CD14-positive monocyte (primary cell): Measurements from ENCODE around the gene TAS2R10. TPM values are rescaled to one million over a fixed set of nuclear protein-coding genes. Genes with fewer than 3 reads are reported as not detected.

ENCODE experiments used
- DNase-seq, 3 donors: peaks; one replicate each; pipeline ENCODE4 v3.0.0-alpha.2; 2011 to 2022
- H2AFZ ChIP-seq: 2 replicates; pipeline ENCODE4 v1.6.0; 2012; ENCODE audit warnings: mild to moderate bottlenecking, low read depth, low read length, inconsistent platforms; ENCODE audit not compliant: insufficient read depth, poor library complexity, severe bottlenecking
- H3K27ac ChIP-seq, 2 donors: 1 replicate in 1 of 2; 2 replicates in 1 of 2; pipeline ENCODE4 v1.5.1; 2012 to 2013; ENCODE audit warnings: low read length in 2 of 2, control low read depth in 1 of 2, inconsistent platforms in 1 of 2, low read depth in 1 of 2, mild to moderate bottlenecking in 1 of 2
- H3K27me3 ChIP-seq, 2 donors: one replicate each; pipeline versions ENCODE4 v1.6.0 to v1.6.1; 2011 to 2013; ENCODE audit warnings: low read length in 2 of 2; ENCODE audit not compliant: control insufficient read depth in 2 of 2, insufficient read depth in 2 of 2
- H3K36me3 ChIP-seq, 2 donors: replicated peaks in 1 of 2; 1 replicate in 1 of 2; 2 replicates in 1 of 2; pipeline versions ENCODE4 v1.5.1 to v1.6.1; 2012 to 2013; ENCODE audit warnings: low read length in 2 of 2, control low read depth in 1 of 2, inconsistent platforms in 1 of 2, mild to moderate bottlenecking in 1 of 2; ENCODE audit not compliant: insufficient read depth in 2 of 2, control insufficient read depth in 1 of 2
- H3K4me1 ChIP-seq, 2 donors: 1 replicate in 1 of 2; 2 replicates in 1 of 2; pipeline versions ENCODE4 v1.5.1 to v1.6.1; 2012 to 2013; ENCODE audit warnings: low read length in 2 of 2, control low read depth in 1 of 2, inconsistent platforms in 1 of 2, mild to moderate bottlenecking in 1 of 2, moderate library complexity in 1 of 2; ENCODE audit not compliant: insufficient read depth in 2 of 2, control insufficient read depth in 1 of 2
- H3K4me2 ChIP-seq: replicated peaks from 2 replicates; pipeline ENCODE3; 2012; ENCODE audit warnings: low read length, moderate library complexity, mild to moderate bottlenecking; ENCODE audit not compliant: poor library complexity, severe bottlenecking; ENCODE audit errors: extremely low read depth
- H3K4me3 ChIP-seq, 3 experiments: fragments of 200-600 bp in 1 of 3; sonication (generic) in 1 of 3; replicated peaks in 1 of 3; 1 replicate in 2 of 3; 2 replicates in 1 of 3; pipeline ENCODE4 v1.5.1; 2011 to 2013; ENCODE audit warnings: low read length in 3 of 3, mild to moderate bottlenecking in 3 of 3, control low read depth in 2 of 3, low read depth in 2 of 3, inconsistent platforms in 1 of 3, moderate library complexity in 1 of 3
- H3K79me2 ChIP-seq: 2 replicates; pipeline ENCODE4 v1.6.0; 2012; ENCODE audit warnings: mild to moderate bottlenecking, control low read depth, inconsistent platforms, low read length, moderate library complexity; ENCODE audit not compliant: insufficient read depth
- H3K9ac ChIP-seq: 2 replicates; pipeline ENCODE4 v1.6.0; 2017; ENCODE audit warnings: low read length, mild to moderate bottlenecking; ENCODE audit not compliant: insufficient read depth, poor library complexity, severe bottlenecking
- H3K9me3 ChIP-seq, 2 donors: replicated peaks in 1 of 2; 1 replicate in 1 of 2; 2 replicates in 1 of 2; pipeline versions ENCODE4 v1.5.1 to v1.6.1; 2012 to 2013; ENCODE audit warnings: low read length in 2 of 2, control low read depth in 1 of 2; ENCODE audit not compliant: control insufficient read depth in 1 of 2, insufficient read depth in 1 of 2
- H4K20me1 ChIP-seq: 2 replicates; pipeline ENCODE4 v1.6.0; 2012; ENCODE audit warnings: mild to moderate bottlenecking, low read length, control low read depth, moderate library complexity; ENCODE audit not compliant: insufficient read depth
- H3K27ac Mint-ChIP-seq, 7 donors: one replicate each; pipeline ENCODE4 v1.8.0; 2020; ENCODE audit warnings: mild to moderate bottlenecking in 7 of 7, mixed read lengths in 7 of 7, moderate library complexity in 6 of 7, inconsistent platforms in 2 of 7
- H3K27me3 Mint-ChIP-seq, 3 donors: one replicate each; pipeline ENCODE4 v1.8.0; 2021 to 2022; ENCODE audit warnings: low read depth in 3 of 3, mild to moderate bottlenecking in 3 of 3, mixed read lengths in 3 of 3, moderate library complexity in 3 of 3, inconsistent platforms in 1 of 3
- H3K36me3 Mint-ChIP-seq, 2 donors: one replicate each; pipeline ENCODE4 v1.8.0; 2020; ENCODE audit warnings: mixed read lengths in 2 of 2, inconsistent platforms in 1 of 2, mild to moderate bottlenecking in 1 of 2
- H3K4me1 Mint-ChIP-seq: one replicate; pipeline ENCODE4 v1.8.0; 2020; ENCODE audit warnings: mild to moderate bottlenecking, mixed read lengths
- H3K4me3 Mint-ChIP-seq, 2 donors: one replicate each; pipeline ENCODE4 v1.8.0; 2020; ENCODE audit warnings: mild to moderate bottlenecking in 2 of 2, mixed read lengths in 2 of 2, moderate library complexity in 1 of 2
- H3K9me3 Mint-ChIP-seq, 7 donors: one replicate each; pipeline ENCODE4 v1.8.0; 2020 to 2022; ENCODE audit warnings: mixed read lengths in 7 of 7, mild to moderate bottlenecking in 6 of 7, moderate library complexity in 6 of 7, inconsistent platforms in 2 of 7
- CTCF ChIP-seq: fragments of 200-600 bp; IDR thresholded peaks from one replicate; pipeline ENCODE4 v1.8.0; 2022; ENCODE audit warnings: antibody characterized with exemption, mild to moderate bottlenecking
- WGBS: methylation state at CpG from one replicate; pipeline ENCODE4 v1.1.5; 2013; ENCODE audit warnings: missing lambda C conversion rate; ENCODE audit not compliant: insufficient coverage; 5-methylcytosine and 5-hydroxymethylcytosine counted together
- intact Hi-C, 2 donors: fragments of 100-400 bp; cut with micrococcal nuclease; formaldehyde crosslinking; loops; one replicate each; pipeline versions ENCODE4 v1.15.0 to v1.15.1; 2023
- polyA plus RNA-seq, 3 donors: library from polyadenylated mRNA; depleted of rRNA in 1 of 3; unstranded in 2 of 3; stranded (reverse) in 1 of 3; fragments of 300-500 nt in 2 of 3; fragments of >200 nt in 1 of 3; fragmentation: Illumina TruSeq in 2 of 3; gene quantifications; 1 replicate in 2 of 3; 2 replicates in 1 of 3; pipeline ENCODE4 v1.2.3, GENCODE V29; 2012 to 2021

The TAS2R10 gene
- polyA plus RNA-seq, 3 donors: 0.08 TPM; not detected in 2

- Histone ChIP-seq H3K4me3 (no peak within 1 kb of the TSS), H3K27ac (no peak within 1 kb of the TSS), H3K79me2 (no peaks in the 10 kb centered on the region), H2AFZ (no peak within 1 kb of the TSS), H4K20me1 (no peaks in the 10 kb centered on the region), H3K9ac (no peak within 1 kb of the TSS), H3K9me3 (no peaks in the 10 kb centered on the region), H3K27me3 (no peaks in the 10 kb centered on the region), H3K4me2 (no peak within 1 kb of the TSS), H3K36me3 (no peaks in the 10 kb centered on the region), H3K4me1 (no peaks in the 10 kb centered on the region)
- intact Hi-C loops: no loop called here
- peaks cover 12 to 13% of the 10 kb centered on the region in 2 donors for H3K36me3 Mint-ChIP-seq
- no peak for DNase-seq
- H3K27ac Mint-ChIP-seq: no peak within 1 kb of the TSS
- 89% methylated on average over 1 of the region's 4 CpGs for WGBS
- H3K27me3 Mint-ChIP-seq: no peaks in the 10 kb centered on the region
- TF ChIP-seq CTCF: no peak
- H3K4me1 Mint-ChIP-seq: no peaks in the 10 kb centered on the region
- H3K9me3 Mint-ChIP-seq: peaks cover 0 to 7% (median 2%) of the 10 kb centered on the region in 7 donors
- no peak within 1 kb of the TSS for H3K4me3 Mint-ChIP-seq
Observed at GRCh38 chr12:10849425-10849878, 23.3 kb upstream of the TAS2R10 start, which contains the start of gene PRR4. Gene PRR4, minus strand, starts transcription at chr12:10849475. Its CDS starts 38 bp downstream, at chr12:10849437.

GRCh38 chr12:10847744-10848143, 21.6 kb upstream of the TAS2R10 start:
- Histone ChIP-seq H3K4me2 (no peak overlapping the region), H3K79me2 (no peaks in the 10 kb centered on the region), H3K36me3 (no peaks in the 10 kb centered on the region), H2AFZ (no peak overlapping the region), H3K4me1 (no peaks in the 10 kb centered on the region), H3K4me3 (no peak overlapping the region), H3K27me3 (no peaks in the 10 kb centered on the region), H4K20me1 (no peaks in the 10 kb centered on the region), H3K9ac (no peak overlapping the region), H3K27ac (no peak overlapping the region), H3K9me3 (no peaks in the 10 kb centered on the region)
- TF ChIP-seq CTCF: no peak
- H3K36me3 Mint-ChIP-seq: peaks cover 12 to 13% of the 10 kb centered on the region in 2 donors
- no peak overlapping the region for H3K27ac Mint-ChIP-seq
- WGBS: no CpG with 5 or more reads among the region's 2 CpGs
- no peaks in the 10 kb centered on the region for H3K4me1 Mint-ChIP-seq
- H3K4me3 Mint-ChIP-seq: no peak overlapping the region
- H3K9me3 Mint-ChIP-seq: peaks cover 0 to 7% (median 2%) of the 10 kb centered on the region in 7 donors
- no peak for DNase-seq
- intact Hi-C loops: no loop called here
- H3K27me3 Mint-ChIP-seq: no peaks in the 10 kb centered on the region
